ENCODE measurements around the gene PLD5.
"Not testable (repeated sequence)": the region's sequence is repeated elsewhere in the genome, so short reads cannot be mapped to it uniquely, and the experiment has no call there.

PLD5 gene

GRCh38 chr1:242224461-242224860 is 300.0 kb downstream of the PLD5 start:
- no peak overlapping the region for H3K4me3 ChIP-seq (ENCODE audit: control insufficient read depth, low read depth, low read length)

GRCh38 chr1:242219905-242220304 is 304.6 kb downstream of the PLD5 start:
- no peak for TF ChIP-seq CTCF (conservative IDR thresholded peaks at IDR 0.05; ENCODE audit: control insufficient read depth, insufficient read depth, low read depth, low read length)
- DNase-seq (ENCODE audit: low read depth), result no peak
- H3K4me3 ChIP-seq (ENCODE audit: control insufficient read depth, low read depth, low read length), result no peak overlapping the region

More at GRCh38 chr1:242224461-242224860, 300.0 kb downstream of the PLD5 start:
- no peak for TF ChIP-seq CTCF (conservative IDR thresholded peaks at IDR 0.05; ENCODE audit: control insufficient read depth, insufficient read depth, low read depth, low read length)
- no peak for DNase-seq (ENCODE audit: low read depth)

GRCh38 chr1:242219298-242219901 is 305.1 kb downstream of the PLD5 start:
- no peak overlapping the region for H3K4me3 ChIP-seq (ENCODE audit: control insufficient read depth, low read depth, low read length)
- no peak for TF ChIP-seq CTCF (conservative IDR thresholded peaks at IDR 0.05; ENCODE audit: control insufficient read depth, insufficient read depth, low read depth, low read length)
- peak; percentile 49 for DNase-seq (ENCODE audit: low read depth)

- TF ChIP-seq CTCF (conservative IDR thresholded peaks at IDR 0.05; ENCODE audit: control insufficient read depth, insufficient read depth, low read depth, low read length), result no peak
- DNase-seq (ENCODE audit: low read depth), result no peak
- H3K4me3 ChIP-seq (ENCODE audit: control insufficient read depth, low read depth, low read length), result no peak overlapping the region
Observed at GRCh38 chr1:242216368-242216767, 308.1 kb downstream of the PLD5 start.

- not testable (repeated sequence) for H3K4me3 ChIP-seq (ENCODE audit: control insufficient read depth, low read depth, low read length)
- peak; percentile 30 for DNase-seq (ENCODE audit: low read depth)
Observed at GRCh38 chr1:242214455-242214854, 310.0 kb downstream of the PLD5 start.

GRCh38 chr1:242212961-242213360 is 311.5 kb downstream of the PLD5 start:
- H3K4me3 ChIP-seq (ENCODE audit: control insufficient read depth, low read depth, low read length); DNase-seq (ENCODE audit: low read depth): not testable (repeated sequence)

GRCh38 chr1:242212401-242212800 is 312.1 kb downstream of the PLD5 start:
- no peak overlapping the region for H3K4me3 ChIP-seq (ENCODE audit: control insufficient read depth, low read depth, low read length)
- no peak for DNase-seq (ENCODE audit: low read depth)
- TF ChIP-seq CTCF (conservative IDR thresholded peaks at IDR 0.05; ENCODE audit: control insufficient read depth, insufficient read depth, low read depth, low read length), result no peak

All from fibroblast of mammary gland (primary cell).